Ovary (tissue), 9 donors: ENCODE results near the gene CCL23. TPM values are rescaled to one million over a fixed set of nuclear protein-coding genes. Genes with fewer than 3 reads are reported as not detected.

Experiments used
- DNase-seq, 5 donors: peaks; one replicate each; pipeline ENCODE4 v3.0.0-alpha.2; 2019 to 2020
- H3K27ac ChIP-seq, 2 donors: fragments of 200-600 bp; one replicate each; pipeline versions ENCODE4 v1.5.1 to v1.8.0; 2019 to 2022
- H3K27me3 ChIP-seq: fragments of 200-600 bp; one replicate; pipeline ENCODE4 v1.8.0; 2022
- H3K36me3 ChIP-seq: fragments of 200-600 bp; sonication (generic); one replicate; pipeline ENCODE4 v1.5.1; 2019
- H3K4me1 ChIP-seq: one replicate; pipeline ENCODE4 v1.8.1; 2013; ENCODE audit warnings: mild to moderate bottlenecking, moderate library complexity; ENCODE audit not compliant: insufficient read depth
- H3K4me3 ChIP-seq: fragments of 200-600 bp; sonication (generic); one replicate; pipeline ENCODE4 v1.5.1; 2017
- H3K9me3 ChIP-seq, 2 donors: fragments of 200-600 bp in 1 of 2; sonication (generic) in 1 of 2; one replicate each; pipeline versions ENCODE4 v1.5.1 to v1.8.1; 2013 to 2019; ENCODE audit warnings: mild to moderate bottlenecking in 1 of 2, moderate library complexity in 1 of 2
- CTCF ChIP-seq, 3 donors: fragments of 450-650 bp in 2 of 3; fragments of 200-600 bp in 1 of 3; IDR thresholded peaks; one replicate each; pipeline versions ENCODE4 v1.5.1 to v1.8.0; 2016 to 2022; ENCODE audit warnings: antibody characterized with exemption in 3 of 3, mild to moderate bottlenecking in 1 of 3
- EP300 ChIP-seq: sonication (generic); formaldehyde crosslinking; IDR thresholded peaks from one replicate; pipeline ENCODE4 v1.6.1; 2017; ENCODE audit warnings: antibody characterized with exemption
- POLR2A ChIP-seq: fragments of 450-650 bp; IDR thresholded peaks from one replicate; pipeline ENCODE4 v1.6.1; 2017; ENCODE audit warnings: antibody characterized with exemption, mild to moderate bottlenecking, moderate library complexity
- WGBS, 3 donors: extraction: QIAGEN DNeasy Blood & Tissue Kit in 1 of 3; methylation state at CpG; one replicate each; pipeline versions ENCODE4 v1.1.5 to v1.1.7; 2013 to 2017; 5-methylcytosine and 5-hydroxymethylcytosine counted together
- intact Hi-C, 4 donors: fragments of 100-400 bp; cut with DNase I; formaldehyde crosslinking; loops; one replicate each; pipeline versions ENCODE4 v1.11.0 to v1.15.1; 2022 to 2023
- polyA plus RNA-seq, 2 donors: library from polyadenylated mRNA; stranded (reverse); fragments of 200-250 nt in 1 of 2; fragments of 350-450 nt in 1 of 2; fragmentation: Illumina TruSeq in 1 of 2; extraction: RNeasy Lipid Tissue Mini Kit (QIAGEN cat#74804) in 1 of 2; gene quantifications; one replicate each; pipeline ENCODE4 v1.2.3, GENCODE V29; 2013 to 2014
- total RNA-seq, 7 donors: library from RNA; depleted of rRNA in 2 of 7; stranded (reverse); fragments of >200 nt in 2 of 7; fragmentation: NEBNext Ultra II Directional in 3 of 7; extraction: Animal tissue kit (Norgen Biotek cat#: 25700) in 3 of 7; gene quantifications; one replicate each; pipeline versions ENCODE4 v1.1.0 to v1.2.4, GENCODE V29; 2016 to 2023
- donor health status: DM: no; HTN: no; CAD: no; lungs with moderate emphysema.
- donor health status: DM: no; HTN: no; CAD: no.
- donor health status: Bipolar disorder and iron deficiency.
- donor health status: DM: yes; HTN: yes; CAD: no.
- donor health status: DM: no; HTN: no; CAD: no.
- donor health status: DM: yes; HTN: yes; CAD: no.

CCL23 gene
- total and polyA plus RNA-seq, 9 donors: 0.81 to 9.2 (median 3.7) TPM; not detected in 2

GRCh38 chr17:35972535-35972934, 45.2 kb downstream of the CCL23 start:
- intact Hi-C loops: loop anchor here in 2 of 4 donors (10.0 kb wide), 2 partner anchors 502 to 512 kb away; partner anchors contain the start of gene ZNHIT3 (in 1 of the 2)
- Histone ChIP-seq H3K27me3 (no peaks in the 10 kb centered on the region), H3K36me3 (no peaks in the 10 kb centered on the region), H3K4me3 (no peak overlapping the region), H3K9me3 (no peaks in the 10 kb centered on the region), H3K27ac (no peak overlapping the region), H3K4me1 (no peaks in the 10 kb centered on the region)
- no peak for TF ChIP-seq CTCF (IDR thresholded peaks at IDR 0.05)
- DNase-seq: no peak
- 69 to 88% (median 87%) methylated on average over 6 of the region's 6 CpGs for WGBS, 3 donors

GRCh38 chr17:35972066-35972465, 45.7 kb downstream of the CCL23 start:
- H3K4me1 ChIP-seq: no peaks in the 10 kb centered on the region
- H3K4me3 ChIP-seq: no peak overlapping the region
- no peak overlapping the region for H3K27ac ChIP-seq
- no peaks in the 10 kb centered on the region for H3K9me3 ChIP-seq
- no peak for TF ChIP-seq CTCF (IDR thresholded peaks at IDR 0.05)
- TF ChIP-seq POLR2A: no peak
- TF ChIP-seq EP300: no peak
- 86 to 91% (median 89%) methylated on average over 1 of the region's 1 CpG for WGBS, 3 donors
- no peak for DNase-seq
- H3K27me3 ChIP-seq: no peaks in the 10 kb centered on the region
- no peaks in the 10 kb centered on the region for H3K36me3 ChIP-seq
- intact Hi-C loops: loop anchor here in 2 of 4 donors (10.0 kb wide), 2 partner anchors 503 to 513 kb away; partner anchors contain the start of gene ZNHIT3 (in 1 of the 2)

- no peaks in the 10 kb centered on the region for H3K27me3 ChIP-seq
- peak; percentile 28 to 80 (median 67) for DNase-seq
- intact Hi-C loops: loop anchor here in 2 of 4 donors (10.0 kb wide), 2 partner anchors 505 to 515 kb away; partner anchors contain the start of gene ZNHIT3 (in 1 of the 2)
These were observed 48.0 kb downstream of the CCL23 start for GRCh38 chr17:35969558-35970380.

GRCh38 chr17:35968520-35969054, 49.2 kb downstream of the CCL23 start:
- WGBS, 3 donors: 71 to 76% (median 71%) methylated on average over 10 of the region's 10 CpGs
- DNase-seq: no peak
- H3K36me3 ChIP-seq: no peaks in the 10 kb centered on the region
- TF ChIP-seq CTCF (IDR thresholded peaks at IDR 0.05) (no peak), EP300 (no peak), POLR2A (no peak)
- no peaks in the 10 kb centered on the region for H3K27me3 ChIP-seq
- intact Hi-C loops: no loop called here
- no peaks in the 10 kb centered on the region for H3K9me3 ChIP-seq
- no peak overlapping the region for H3K27ac ChIP-seq
- no peak overlapping the region for H3K4me3 ChIP-seq
- no peaks in the 10 kb centered on the region for H3K4me1 ChIP-seq

More at GRCh38 chr17:35969558-35970380, 48.0 kb downstream of the CCL23 start:
- no peaks in the 10 kb centered on the region for H3K9me3 ChIP-seq
- no peak overlapping the region for H3K4me3 ChIP-seq
- no peak overlapping the region for H3K27ac ChIP-seq
- no peak for TF ChIP-seq POLR2A
- TF ChIP-seq EP300: no peak
- TF ChIP-seq CTCF (IDR thresholded peaks at IDR 0.05): peak; percentile 48 to 62 (median 60)
- H3K36me3 ChIP-seq: no peaks in the 10 kb centered on the region
- H3K4me1 ChIP-seq: no peaks in the 10 kb centered on the region
- WGBS, 3 donors: 39 to 40% (median 39%) methylated on average over 8 of the region's 8 CpGs
